Pancreas (tissue), 10 donors: Measurements from ENCODE around the gene FAAP100. TPM values are rescaled to one million over a fixed set of nuclear protein-coding genes. Genes with fewer than 3 reads are reported as not detected.

Experiments used
- ATAC-seq, 4 donors: fragments of 200-7000 bp; cut with Tn5 transposase; one replicate each; pipeline versions ENCODE4 v1.8.0 to v1.9.1; 2020; ENCODE audit warnings: mild to moderate bottlenecking in 4 of 4, moderate library complexity in 4 of 4
- DNase-seq, 6 donors: peaks; one replicate each; pipeline ENCODE4 v3.0.0-alpha.2; 2020
- FAIRE-seq: peaks from 2 replicates; lab custom pipeline; 2012; peaks lifted over from hg19 to GRCh38; lab: Jason Lieb, UNC
- H3K27ac ChIP-seq, 4 donors: fragments of 200-600 bp; sonication (generic); 1 replicate in 3 of 4; 2 replicates in 1 of 4; pipeline versions ENCODE4 v1.5.0 to v1.8.0; 2020
- H3K27me3 ChIP-seq, 4 donors: fragments of 200-600 bp; one replicate each; pipeline ENCODE4 v1.8.0; 2021
- H3K36me3 ChIP-seq, 3 donors: fragments of 200-600 bp; sonication (generic) in 1 of 3; one replicate each; pipeline versions ENCODE4 v1.5.0 to v1.8.0; 2020 to 2021
- H3K4me1 ChIP-seq, 3 donors: fragments of 200-600 bp; one replicate each; pipeline ENCODE4 v1.8.0; 2021
- H3K4me3 ChIP-seq, 4 donors: fragments of 200-600 bp; sonication (generic) in 2 of 4; one replicate each; pipeline versions ENCODE4 v1.5.0 to v1.8.0; 2020 to 2021
- H3K9me3 ChIP-seq, 4 donors: fragments of 200-600 bp; one replicate each; pipeline ENCODE4 v1.8.0; 2021
- CTCF ChIP-seq, 4 donors: fragments of 200-600 bp; sonication (generic) in 3 of 4; IDR thresholded peaks; one replicate each; pipeline versions ENCODE4 v1.5.0 to v1.8.0; 2021; ENCODE audit warnings: antibody characterized with exemption in 4 of 4
- WGBS, 2 donors: extraction: QIAGEN DNeasy Blood & Tissue Kit; methylation state at CpG; one replicate each; pipeline ENCODE4 v1.1.7; 2013; 5-methylcytosine and 5-hydroxymethylcytosine counted together
- intact Hi-C, 3 donors: fragments of 100-400 bp; cut with DNase I; formaldehyde crosslinking; loops; one replicate each; pipeline versions ENCODE4 v1.11.1 to v1.14.2; 2022
- polyA plus RNA-seq, 2 donors: library from polyadenylated mRNA; stranded (reverse); fragments of 200-250 nt; gene quantifications; one replicate each; pipeline ENCODE4 v1.2.3, GENCODE V29; 2013
- total RNA-seq, 6 donors: library from RNA; stranded (reverse); fragmentation: NEBNext Ultra II Directional in 4 of 6; extraction: Animal tissue kit (Norgen Biotek cat#: 25700) in 4 of 6; gene quantifications; one replicate each; pipeline versions ENCODE4 v1.2.1 to v1.2.4, GENCODE V29; 2021 to 2023
- donor health status: healthy with polysubstance abuse.
- donor health status: DM: no; HTN: no; CAD: no; lungs with moderate emphysema.
- donor health status: DM: no; HTN: no; CAD: no.
- donor health status: control.
- donor health status: control.
- donor health status: Bipolar disorder and iron deficiency.
- donor health status: DM: yes; HTN: yes; CAD: no.
- donor health status: DM: no; HTN: no; CAD: no.
- donor health status: DM: no; HTN: no; CAD: no.
- donor health status: DM: yes; HTN: yes; CAD: no.

Gene FAAP100
- total and polyA plus RNA-seq, 8 donors: 9.4 to 66.0 (median 14.8) TPM

GRCh38 chr17:81512562-81513371 lies 39.4 kb downstream of the FAAP100 start, which contains the start of gene ACTG1:
ACTG1 (minus strand) TSS chr17:81512799; CDS start chr17:81512354, 445 bp downstream.
- no peaks in the 10 kb centered on the region for H3K9me3 ChIP-seq
- DNase-seq: peak; percentile 90 to 98 (median 94)
- peaks cover 9 to 21% (median 18%) of the 10 kb centered on the region in 3 donors for H3K36me3 ChIP-seq
- no peak for FAIRE-seq
- peak within 1 kb of the TSS; percentile 77 to 97 (median 88) for H3K4me3 ChIP-seq
- H3K27me3 ChIP-seq: no peaks in the 10 kb centered on the region
- TF ChIP-seq CTCF (IDR thresholded peaks at IDR 0.05): no peak
- peak within 1 kb of the TSS; percentile 97 to 100 (median 100) for H3K27ac ChIP-seq
- intact Hi-C loops: no loop called here
- WGBS, 2 donors: 1% methylated on average over 72 to 111 of the region's 111 CpGs
- H3K4me1 ChIP-seq: peaks cover 6 to 19% (median 9%) of the 10 kb centered on the region in 3 donors
- ATAC-seq: peak; percentile 59 to 71 (median 68)

GRCh38 chr17:81511804-81512561 lies 40.2 kb downstream of the FAAP100 start:
- Histone ChIP-seq H3K36me3 (peaks cover 9 to 21% (median 18%) of the 10 kb centered on the region in 3 donors), H3K9me3 (no peaks in the 10 kb centered on the region), H3K27me3 (no peaks in the 10 kb centered on the region), H3K4me3 (peak overlapping the region; percentile 77 to 97 (median 88)), H3K27ac (peak overlapping the region; percentile 84 to 100 (median 98)), H3K4me1 (peaks cover 6 to 19% (median 9%) of the 10 kb centered on the region in 3 donors)
- no peak for TF ChIP-seq CTCF (IDR thresholded peaks at IDR 0.05)
- 1% methylated on average over 57 to 62 of the region's 62 CpGs for WGBS, 2 donors
- intact Hi-C loops: loop anchor here in 1 of 3 donors (2.0 kb wide), 1 partner anchor 115 kb away; no protein-coding TSS in a partner anchor
- FAIRE-seq (no peak), DNase-seq (peak in 4 of 6 donors; percentile 57 to 87 (median 62)), ATAC-seq (peak; percentile 1 to 10 (median 4))

GRCh38 chr17:81511554-81511803 lies 40.7 kb downstream of the FAAP100 start:
- H3K4me3 ChIP-seq: peak overlapping the region; percentile 77 to 97 (median 88)
- no peaks in the 10 kb centered on the region for H3K27me3 ChIP-seq
- intact Hi-C loops: loop anchor here in 1 of 3 donors (2.0 kb wide), 1 partner anchor 115 kb away; no protein-coding TSS in a partner anchor
- H3K27ac ChIP-seq: peak overlapping the region; percentile 84 to 100 (median 98)
- TF ChIP-seq CTCF (IDR thresholded peaks at IDR 0.05): no peak
- 0 to 1% methylated on average over 9 of the region's 9 CpGs for WGBS, 2 donors
- ATAC-seq: no peak
- no peaks in the 10 kb centered on the region for H3K9me3 ChIP-seq
- H3K36me3 ChIP-seq: peaks cover 9 to 21% (median 18%) of the 10 kb centered on the region in 3 donors
- no peak for FAIRE-seq
- DNase-seq: no peak
- H3K4me1 ChIP-seq: peaks cover 6 to 18% (median 9%) of the 10 kb centered on the region in 3 donors

DNA sequence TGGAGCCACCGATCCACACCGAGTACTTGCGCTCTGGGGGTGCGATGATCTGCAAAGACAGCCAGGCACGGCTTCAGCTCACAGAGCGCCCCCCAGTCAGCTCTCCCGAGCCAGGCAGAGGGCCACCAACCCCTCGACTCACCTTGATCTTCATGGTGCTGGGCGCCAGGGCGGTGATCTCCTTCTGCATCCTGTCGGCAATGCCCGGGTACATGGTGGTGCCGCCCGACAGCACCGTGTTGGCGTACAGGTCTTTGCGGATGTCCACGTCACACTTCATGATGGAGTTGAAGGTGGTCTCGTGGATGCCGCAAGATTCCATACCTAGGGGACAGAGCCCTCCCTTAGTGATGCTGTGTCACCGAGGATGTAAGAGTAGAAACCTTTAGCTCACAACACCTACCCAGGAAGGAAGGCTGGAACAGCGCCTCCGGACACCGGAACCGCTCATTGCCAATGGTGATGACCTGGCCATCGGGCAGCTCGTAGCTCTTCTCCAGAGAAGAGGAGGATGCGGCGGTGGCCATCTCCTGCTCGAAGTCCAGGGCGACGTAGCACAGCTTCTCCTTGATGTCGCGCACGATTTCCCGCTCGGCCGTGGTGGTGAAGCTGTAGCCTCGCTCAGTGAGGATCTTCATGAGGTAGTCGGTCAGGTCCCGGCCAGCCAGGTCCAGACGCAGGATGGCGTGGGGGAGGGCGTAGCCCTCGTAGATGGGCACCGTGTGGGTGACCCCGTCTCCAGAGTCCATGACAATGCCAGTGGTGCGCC lies 41.2 kb downstream of the FAAP100 start:
- H3K36me3 ChIP-seq: peaks cover 9 to 21% (median 18%) of the 10 kb centered on the region in 3 donors
- WGBS, 2 donors: 2% methylated on average over 46 to 48 of the region's 48 CpGs
- ATAC-seq (no peak), DNase-seq (peak in 4 of 6 donors; percentile 50 to 83 (median 68)), FAIRE-seq (no peak)
- TF ChIP-seq CTCF (IDR thresholded peaks at IDR 0.05): no peak
- intact Hi-C loops: loop anchor here in 1 of 3 donors (2.0 kb wide), 1 partner anchor 114 kb away; no protein-coding TSS in a partner anchor
- peaks cover 4 to 13% (median 6%) of the 10 kb centered on the region in 3 donors for H3K4me1 ChIP-seq
- peak overlapping the region; percentile 77 to 97 (median 88) for H3K4me3 ChIP-seq
- no peaks in the 10 kb centered on the region for H3K9me3 ChIP-seq
- no peaks in the 10 kb centered on the region for H3K27me3 ChIP-seq
- peak overlapping the region in 3 of 4 donors; percentile 84 to 100 (median 100) for H3K27ac ChIP-seq
